Fibroblast of lung (primary cell): ENCODE results near the gene DPH6. TPM values are rescaled to one million over a fixed set of nuclear protein-coding genes. Genes with fewer than 3 reads are reported as not detected.

ENCODE experiments used
- DNase-seq, 2 donors: peaks; one replicate each; pipeline versions ENCODE4 v3.0.0 to v3.0.0-alpha.2; 2010; ENCODE audit warnings: low read depth in 2 of 2
- H2AFZ ChIP-seq: 2 replicates; pipeline ENCODE4 v1.5.1; 2012; ENCODE audit warnings: low read length, control low read depth, inconsistent platforms
- H3K27ac ChIP-seq: 2 replicates; pipeline ENCODE4 v1.5.1; 2011; ENCODE audit warnings: low read length, control low read depth; ENCODE audit not compliant: insufficient read depth
- H3K27me3 ChIP-seq: 2 replicates; pipeline ENCODE4 v1.5.1; 2011; ENCODE audit warnings: mild to moderate bottlenecking, low read length; ENCODE audit not compliant: control insufficient read depth, insufficient read depth
- H3K36me3 ChIP-seq: 2 replicates; pipeline ENCODE4 v1.5.1; 2011; ENCODE audit warnings: low read length; ENCODE audit not compliant: control insufficient read depth, insufficient read depth
- H3K4me1 ChIP-seq: 2 replicates; pipeline ENCODE4 v1.5.1; 2011; ENCODE audit warnings: low read length; ENCODE audit not compliant: control insufficient read depth, insufficient read depth; ENCODE audit errors: extremely low read depth
- H3K4me2 ChIP-seq: 2 replicates; pipeline ENCODE4 v1.5.1; 2011; ENCODE audit warnings: low read length, control low read depth; ENCODE audit not compliant: insufficient read depth; ENCODE audit errors: extremely low read depth
- H3K4me3 ChIP-seq, 4 experiments: fragments of 200-600 bp in 1 of 4; sonication (generic) in 1 of 4; replicated peaks in 1 of 4; 2 replicates each; pipeline ENCODE4 v1.5.1; 2011 to 2016; ENCODE audit warnings: low read length in 4 of 4, low read depth in 3 of 4, mild to moderate bottlenecking in 3 of 4, control low read depth in 2 of 4, inconsistent platforms in 1 of 4, mixed read lengths in 1 of 4; ENCODE audit not compliant: insufficient read depth in 1 of 4; ENCODE audit errors: control extremely low read depth in 1 of 4
- H3K79me2 ChIP-seq: 2 replicates; pipeline ENCODE4 v1.5.1; 2012; ENCODE audit warnings: mild to moderate bottlenecking, low read length, inconsistent platforms; ENCODE audit not compliant: control insufficient read depth, insufficient read depth
- H3K9ac ChIP-seq: 2 replicates; pipeline ENCODE4 v1.5.1; 2011; ENCODE audit warnings: mild to moderate bottlenecking, low read length, control low read depth; ENCODE audit not compliant: insufficient read depth
- H3K9me3 ChIP-seq: 2 replicates; pipeline ENCODE4 v1.5.1; 2012; ENCODE audit warnings: low read depth, low read length; ENCODE audit not compliant: control insufficient read depth, insufficient read depth
- H4K20me1 ChIP-seq: 2 replicates; pipeline ENCODE4 v1.5.1; 2011; ENCODE audit warnings: low read length; ENCODE audit not compliant: control insufficient read depth, insufficient read depth; ENCODE audit errors: extremely low read depth
- CTCF ChIP-seq, 2 donors: IDR thresholded peaks in 1 of 2; conservative IDR thresholded peaks in 1 of 2; 1 replicate in 1 of 2; 2 replicates in 1 of 2; pipeline ENCODE4 v1.5.1; 2011 to 2012; ENCODE audit warnings: low read length in 2 of 2, control low read depth in 1 of 2, inconsistent platforms in 1 of 2, low read depth in 1 of 2, mild to moderate bottlenecking in 1 of 2
- EZH2 ChIP-seq: IDR thresholded peaks from 2 replicates; pipeline ENCODE4 v1.5.1; 2012; ENCODE audit warnings: low read length, control low read depth, mild to moderate bottlenecking; ENCODE audit errors: missing control alignments
- polyA plus RNA-seq, 2 donors: library from polyadenylated mRNA; depleted of rRNA in 1 of 2; stranded (reverse) in 1 of 2; unstranded in 1 of 2; fragments of >200 nt; gene quantifications; 2 replicates each; pipeline ENCODE4 v1.2.1, GENCODE V29; 2011 to 2012; ENCODE audit warnings: missing spikeins in 1 of 2
- total RNA-seq: library from RNA; depleted of rRNA; stranded (reverse); fragments of >200 nt; gene quantifications from 2 replicates; pipeline ENCODE4 v1.2.1, GENCODE V29; 2014

DPH6 gene
- total and polyA plus RNA-seq, 2 donors (not counting 1 experiment from before 2014, with no cell fraction given), result 9.7 to 13.5 TPM

GRCh38 chr15:35327789-35328188 is 218.2 kb downstream of the DPH6 start:
- Histone ChIP-seq H3K27ac (no peak overlapping the region), H3K9ac (no peak overlapping the region), H4K20me1 (no peaks in the 10 kb centered on the region), H3K4me3 (no peak overlapping the region), H2AFZ (no peak overlapping the region), H3K36me3 (no peaks in the 10 kb centered on the region), H3K4me2 (no peak overlapping the region), H3K79me2 (no peaks in the 10 kb centered on the region), H3K27me3 (no peaks in the 10 kb centered on the region), H3K9me3 (no peaks in the 10 kb centered on the region), H3K4me1 (no peaks in the 10 kb centered on the region)
- no peak for DNase-seq
- TF ChIP-seq CTCF (conservative IDR thresholded peaks at IDR 0.05 in 1 of 2, IDR thresholded peaks at IDR 0.05 in 1 of 2; ENCODE audit: low read depth in 1 of 2, low read length in 2 of 2) (no peak), EZH2 (no peak)

GRCh38 chr15:35325374-35325941 is 220.5 kb downstream of the DPH6 start:
- no peak for TF ChIP-seq CTCF (conservative IDR thresholded peaks at IDR 0.05 in 1 of 2, IDR thresholded peaks at IDR 0.05 in 1 of 2; ENCODE audit: low read depth in 1 of 2, low read length in 2 of 2)
- TF ChIP-seq EZH2, result no peak
- Histone ChIP-seq H3K79me2 (no peaks in the 10 kb centered on the region), H3K9ac (no peak overlapping the region), H2AFZ (no peak overlapping the region), H3K9me3 (no peaks in the 10 kb centered on the region), H3K27me3 (no peaks in the 10 kb centered on the region), H3K36me3 (no peaks in the 10 kb centered on the region), H3K4me1 (no peaks in the 10 kb centered on the region), H4K20me1 (no peaks in the 10 kb centered on the region), H3K4me3 (no peak overlapping the region), H3K4me2 (no peak overlapping the region), H3K27ac (no peak overlapping the region)
- DNase-seq, result no peak

- Histone ChIP-seq H2AFZ (no peak overlapping the region), H3K4me3 (no peak overlapping the region), H3K4me2 (no peak overlapping the region), H3K4me1 (no peaks in the 10 kb centered on the region), H4K20me1 (no peaks in the 10 kb centered on the region), H3K79me2 (no peaks in the 10 kb centered on the region), H3K27ac (no peak overlapping the region), H3K27me3 (no peaks in the 10 kb centered on the region), H3K9me3 (no peaks in the 10 kb centered on the region), H3K9ac (no peak overlapping the region), H3K36me3 (no peaks in the 10 kb centered on the region)
- no peak for TF ChIP-seq EZH2
- no peak for TF ChIP-seq CTCF (conservative IDR thresholded peaks at IDR 0.05 in 1 of 2, IDR thresholded peaks at IDR 0.05 in 1 of 2; ENCODE audit: low read depth in 1 of 2, low read length in 2 of 2)
- no peak for DNase-seq
These were observed 222.8 kb downstream of the DPH6 start for GRCh38 chr15:35323141-35323540.
